ENCODE measurements around the gene LIME1.

DNA sequence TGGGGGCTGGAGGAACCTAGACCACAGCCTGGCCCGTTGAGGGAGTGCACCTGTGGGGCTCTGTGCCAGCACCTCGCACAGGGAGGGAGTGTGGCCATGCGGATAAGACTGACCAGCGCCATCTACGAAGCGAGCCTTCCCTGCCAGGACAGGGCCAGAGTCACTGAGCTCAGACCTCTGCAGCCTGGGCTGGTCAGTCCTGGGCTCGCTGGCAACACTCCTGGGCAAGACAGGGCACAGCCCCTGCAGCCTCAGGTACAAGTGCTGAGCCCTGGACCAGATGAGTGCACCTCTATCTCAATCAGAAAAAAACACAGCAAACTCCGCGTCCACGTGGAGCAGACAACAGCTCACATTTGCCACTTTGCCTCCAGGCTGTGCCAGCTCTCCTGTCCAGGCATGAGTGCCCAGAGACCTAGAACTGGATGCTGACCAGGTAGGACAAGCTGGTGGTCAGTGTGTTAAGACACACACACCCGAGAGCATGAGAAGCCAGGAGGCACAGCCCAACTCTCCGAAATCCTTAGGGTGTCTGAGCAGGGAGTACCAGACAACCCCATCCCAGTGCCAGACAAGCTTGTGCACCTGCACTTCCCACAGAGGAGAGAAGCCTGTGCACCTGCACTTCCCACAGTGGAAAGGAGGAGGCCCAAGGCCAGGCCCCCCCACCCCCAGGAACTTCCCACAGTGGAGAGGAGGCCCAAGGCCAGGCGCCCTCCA lies 33.6 kb upstream of the LIME1 start:
- TF ChIP-seq, protein P1, sequence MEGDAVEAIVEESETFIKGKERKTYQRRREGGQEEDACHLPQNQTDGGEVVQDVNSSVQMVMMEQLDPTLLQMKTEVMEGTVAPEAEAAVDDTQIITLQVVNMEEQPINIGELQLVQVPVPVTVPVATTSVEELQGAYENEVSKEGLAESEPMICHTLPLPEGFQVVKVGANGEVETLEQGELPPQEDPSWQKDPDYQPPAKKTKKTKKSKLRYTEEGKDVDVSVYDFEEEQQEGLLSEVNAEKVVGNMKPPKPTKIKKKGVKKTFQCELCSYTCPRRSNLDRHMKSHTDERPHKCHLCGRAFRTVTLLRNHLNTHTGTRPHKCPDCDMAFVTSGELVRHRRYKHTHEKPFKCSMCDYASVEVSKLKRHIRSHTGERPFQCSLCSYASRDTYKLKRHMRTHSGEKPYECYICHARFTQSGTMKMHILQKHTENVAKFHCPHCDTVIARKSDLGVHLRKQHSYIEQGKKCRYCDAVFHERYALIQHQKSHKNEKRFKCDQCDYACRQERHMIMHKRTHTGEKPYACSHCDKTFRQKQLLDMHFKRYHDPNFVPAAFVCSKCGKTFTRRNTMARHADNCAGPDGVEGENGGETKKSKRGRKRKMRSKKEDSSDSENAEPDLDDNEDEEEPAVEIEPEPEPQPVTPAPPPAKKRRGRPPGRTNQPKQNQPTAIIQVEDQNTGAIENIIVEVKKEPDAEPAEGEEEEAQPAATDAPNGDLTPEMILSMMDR (IDR thresholded peaks at IDR 0.05): no peak
- TF ChIP-seq POLR2AphosphoS5 (IDR thresholded peaks at IDR 0.05; ENCODE audit: insufficient read depth in 1 of 2, low read depth in 1 of 2): no peak

Data from vagina (tissue), 2 donors.